HG02610 (cell line): ENCODE results near the gene STOX1.
"Not testable (repeated sequence)": the region's sequence is repeated elsewhere in the genome, so short reads cannot be mapped to it uniquely, and the experiment has no call there.

Experiments used
- ATAC-seq: cut with Tn5 transposase; IDR thresholded peaks from one replicate; pipeline ENCODE4 v1.9.1; 2021; ENCODE audit warnings: mild to moderate bottlenecking, moderate library complexity; ENCODE audit not compliant: unreplicated experiment

STOX1 gene

GRCh38 chr10:68878496-68878895, 51.2 kb downstream of the STOX1 start:
- no peak for ATAC-seq

GRCh38 chr10:68879628-68880027, 52.3 kb downstream of the STOX1 start:
- ATAC-seq: no peak

- no peak for ATAC-seq
Measured at GRCh38 chr10:68880181-68880580, 52.9 kb downstream of the STOX1 start.

- ATAC-seq: no peak
Measured at GRCh38 chr10:68895041-68895440, 67.7 kb downstream of the STOX1 start.

- no peak for ATAC-seq
Measured at GRCh38 chr10:68897336-68897741, 70.0 kb downstream of the STOX1 start.

GRCh38 chr10:68899186-68899745, 71.9 kb downstream of the STOX1 start:
- ATAC-seq: no peak

GRCh38 chr10:68900427-68901104, 73.2 kb downstream of the STOX1 start:
- ATAC-seq: peak; percentile 37

- ATAC-seq: peak; percentile 97
Measured at GRCh38 chr10:68901105-68901927, 74.0 kb downstream of the STOX1 start, which contains the start of gene DDX50. DDX50 (plus strand) TSS chr10:68901315; CDS start chr10:68901385, 70 bp downstream.

GRCh38 chr10:68902382-68902781, 75.1 kb downstream of the STOX1 start:
- no peak for ATAC-seq

- ATAC-seq: no peak
Measured at GRCh38 chr10:68924593-68924992, 97.3 kb downstream of the STOX1 start.

- no peak for ATAC-seq
Measured at GRCh38 chr10:68925489-68925888, 98.2 kb downstream of the STOX1 start.

GRCh38 chr10:68929157-68929556, 101.8 kb downstream of the STOX1 start:
- not testable (repeated sequence) for ATAC-seq

GRCh38 chr10:68929888-68930287, 102.6 kb downstream of the STOX1 start:
- not testable (repeated sequence) for ATAC-seq

- not testable (repeated sequence) for ATAC-seq
Measured at GRCh38 chr10:68932860-68933259, 105.5 kb downstream of the STOX1 start.

- no peak for ATAC-seq
Measured at GRCh38 chr10:68934994-68935393, 107.7 kb downstream of the STOX1 start.

- no peak for ATAC-seq
Measured at GRCh38 chr10:68938117-68938516, 110.8 kb downstream of the STOX1 start.

- ATAC-seq: no peak
Measured at GRCh38 chr10:68938884-68939283, 111.6 kb downstream of the STOX1 start.

- not testable (repeated sequence) for ATAC-seq
Measured at GRCh38 chr10:68940917-68941316, 113.6 kb downstream of the STOX1 start.
